GM19238 (cell line): Measurements from ENCODE around the gene TNFRSF14.
A peak's percentile ranks its signal among the peaks of the same experiment; 100 is the strongest.
"Not testable (repeated sequence)": the region's sequence is repeated elsewhere in the genome, so short reads cannot be mapped to it uniquely, and the experiment has no call there.

Experiments
- DNase-seq: peaks from one replicate; pipeline ENCODE4 v3.0.0; 2011; ENCODE audit warnings: low spot score; ENCODE audit not compliant: insufficient read length

TNFRSF14 gene

DNA sequence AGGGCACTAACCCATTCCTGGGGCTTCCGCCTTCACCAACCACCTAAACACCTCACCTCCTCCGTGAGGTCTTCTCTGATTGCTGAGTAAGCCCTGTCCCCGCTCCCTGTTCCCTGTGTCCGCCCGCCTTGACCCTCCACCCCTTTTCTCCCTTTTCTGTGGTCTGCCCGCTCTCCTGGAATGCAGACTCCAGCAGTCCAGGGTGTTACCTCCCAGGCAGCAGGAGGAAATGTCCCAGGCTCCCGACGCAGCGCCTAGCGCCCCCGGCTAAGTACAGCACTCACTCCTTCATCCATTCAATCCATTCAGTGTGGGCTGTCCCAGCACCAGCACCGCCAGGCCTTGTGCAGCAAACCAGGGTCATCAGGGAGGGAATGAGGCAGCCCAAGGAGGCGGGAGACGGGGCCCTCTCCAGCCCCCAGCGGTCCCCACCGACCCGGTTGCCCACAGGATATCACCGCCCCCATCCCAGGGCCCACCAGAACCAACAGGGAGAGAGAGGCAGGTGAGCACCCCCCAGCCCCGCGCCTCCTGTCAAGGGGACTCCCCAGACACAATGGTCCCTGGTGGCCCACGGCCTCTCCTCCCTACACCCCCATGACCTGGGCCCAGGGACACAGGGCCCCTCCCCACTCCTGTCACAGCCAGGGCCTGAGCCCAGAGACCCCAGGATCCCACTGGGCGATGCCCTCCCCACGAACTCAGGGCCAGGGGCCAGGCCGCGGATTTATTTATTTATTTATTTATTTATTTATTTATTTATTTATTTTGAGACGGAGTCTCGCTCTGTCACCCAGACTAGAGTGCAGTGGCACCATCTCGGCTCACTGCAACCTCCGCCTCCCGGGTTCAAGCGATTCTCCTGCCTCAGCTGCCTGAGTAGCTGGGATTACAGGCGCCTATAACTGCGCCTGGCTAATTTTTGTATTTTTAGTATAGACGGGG is 10.2 kb downstream of the TNFRSF14 start:
- DNase-seq: no peak

DNA sequence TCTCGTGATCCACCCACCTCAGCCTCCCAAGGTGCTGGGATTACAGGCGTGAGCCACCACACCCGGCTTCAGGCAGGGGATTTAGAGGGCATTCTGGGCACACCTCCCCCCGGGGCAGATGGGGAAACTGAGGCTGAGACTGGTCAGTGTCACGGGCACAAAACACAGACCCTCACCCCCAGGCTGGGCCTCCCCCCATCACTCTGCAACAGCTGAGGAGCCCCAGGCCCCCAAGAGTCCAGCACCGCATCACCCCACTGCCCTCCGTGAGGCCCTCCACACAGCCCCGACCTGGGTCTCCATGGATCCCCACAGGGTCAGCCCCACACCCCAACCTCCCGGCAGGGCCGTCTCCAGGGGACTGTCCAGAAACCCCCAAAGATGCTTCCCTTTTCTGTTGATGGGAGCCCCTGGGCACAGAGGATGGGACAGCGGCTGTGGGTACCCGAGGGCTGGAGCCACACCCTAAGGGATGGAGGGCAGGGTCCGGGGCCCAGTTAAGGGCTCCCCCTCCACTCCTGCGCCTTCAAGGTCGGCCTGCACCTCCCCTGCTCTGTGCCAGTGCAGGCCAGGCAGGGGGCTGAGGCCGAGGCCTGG is 11.0 kb downstream of the TNFRSF14 start:
- DNase-seq: no peak

DNA sequence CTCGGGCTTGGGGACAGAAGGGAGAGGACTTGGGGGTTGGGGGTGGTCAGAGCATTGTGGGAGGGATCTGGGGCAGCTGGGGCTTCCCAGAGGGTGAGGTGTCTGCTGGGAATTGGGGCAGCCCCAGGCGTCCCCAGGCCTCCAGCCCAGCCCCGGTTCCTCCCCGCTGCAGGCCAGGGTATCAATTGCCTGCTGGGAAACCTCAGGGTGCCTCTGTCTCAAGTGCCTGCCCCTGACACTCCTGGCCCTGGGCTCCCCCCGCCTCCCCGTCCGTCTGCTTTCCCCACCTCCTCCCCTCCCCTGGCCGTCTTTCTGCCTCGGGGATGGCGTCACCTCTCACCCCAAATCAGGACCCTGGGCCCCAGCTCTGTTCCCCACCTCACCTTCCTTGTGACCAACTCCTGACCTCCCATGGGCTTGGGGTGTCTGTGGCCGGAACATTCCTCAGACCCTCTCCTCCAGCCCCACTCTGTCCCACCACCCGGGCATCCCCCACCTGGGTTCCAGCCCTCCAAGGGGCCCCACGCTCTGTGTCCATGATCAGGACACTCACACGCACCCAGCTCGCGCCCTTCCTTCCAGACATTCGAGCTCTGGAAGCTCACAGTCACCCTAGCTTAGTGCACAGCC is 12.1 kb downstream of the TNFRSF14 start:
- not testable (repeated sequence) for DNase-seq

DNA sequence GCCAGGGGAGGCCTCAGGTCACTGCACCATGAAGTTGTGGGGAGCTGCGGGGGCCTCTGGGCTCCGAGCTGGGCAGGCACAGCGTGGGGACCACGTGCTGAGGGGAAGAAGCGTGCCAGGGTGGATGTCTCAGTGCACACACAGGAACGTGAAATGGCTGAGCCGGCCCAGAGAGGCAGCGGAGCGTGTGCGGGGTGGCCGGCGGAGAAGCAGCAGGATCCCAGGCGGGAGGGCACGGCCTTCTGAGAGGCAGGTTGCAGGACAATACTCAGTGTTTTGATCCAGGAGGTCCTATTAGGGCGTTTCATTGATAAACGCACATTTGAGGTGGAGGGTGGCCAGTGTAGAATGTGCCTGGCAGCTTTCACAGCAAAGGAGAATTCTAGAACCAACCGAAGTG is 12.9 kb downstream of the TNFRSF14 start:
- no peak for DNase-seq

DNA sequence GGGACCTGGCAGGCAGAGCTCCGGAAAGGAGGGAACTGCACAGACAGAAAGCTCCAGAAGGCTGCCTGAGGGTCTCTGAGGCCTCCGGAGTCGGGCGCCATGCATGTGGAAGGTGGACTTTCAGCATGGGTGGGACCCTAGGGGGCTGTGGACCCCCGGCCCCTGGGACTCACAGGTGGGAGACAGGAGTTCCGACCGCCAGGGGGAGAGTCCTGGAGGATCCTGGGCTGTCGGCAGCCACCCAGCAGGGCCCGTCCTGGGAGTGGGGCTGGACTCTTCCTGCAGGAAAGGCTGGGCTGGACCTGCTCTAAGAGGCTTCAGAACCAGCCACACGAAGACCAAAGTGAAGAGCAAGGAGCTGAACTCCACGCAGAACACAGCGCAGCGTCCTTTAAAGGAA is 13.5 kb downstream of the TNFRSF14 start:
- not testable (repeated sequence) for DNase-seq

DNA sequence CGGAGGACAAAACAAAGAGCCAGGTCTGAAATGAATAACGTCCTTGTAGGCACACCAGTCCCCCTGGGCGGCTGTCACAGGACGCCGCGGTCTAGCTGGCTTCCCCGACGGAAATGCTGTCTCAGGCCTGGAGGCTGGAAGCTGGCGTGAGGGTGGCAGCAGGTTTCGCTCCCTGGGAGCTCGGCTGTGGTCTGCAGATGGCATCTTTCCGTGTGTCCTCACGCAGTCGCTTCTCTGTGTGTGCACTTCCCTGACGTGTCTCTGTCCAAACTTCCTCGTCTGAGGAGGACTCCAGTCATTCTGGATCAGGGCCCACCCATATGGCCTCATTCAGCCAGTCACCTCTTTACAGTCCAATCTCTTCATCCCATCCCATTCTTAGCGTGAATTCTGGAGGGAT is 14.2 kb downstream of the TNFRSF14 start:
- no peak for DNase-seq

DNA sequence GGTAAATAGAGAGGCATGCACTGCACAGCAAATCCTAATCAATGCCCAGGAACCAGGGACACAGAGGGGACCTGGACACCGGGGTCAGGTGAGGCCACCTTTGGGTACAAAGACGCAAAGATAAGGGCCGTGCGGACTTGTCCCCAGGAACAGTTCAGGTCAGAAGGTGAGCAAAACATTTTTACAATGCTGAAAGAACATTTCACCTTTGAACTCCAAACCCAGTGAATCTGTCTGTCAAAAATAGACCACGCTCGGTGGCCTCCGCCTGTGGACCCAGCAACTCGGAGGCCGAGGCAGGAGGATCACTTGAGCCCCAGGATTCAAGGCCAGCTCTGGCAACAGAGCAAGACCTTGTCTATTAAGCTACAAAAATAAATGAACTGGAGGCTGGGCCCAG is 15.2 kb downstream of the TNFRSF14 start:
- DNase-seq: no peak

DNA sequence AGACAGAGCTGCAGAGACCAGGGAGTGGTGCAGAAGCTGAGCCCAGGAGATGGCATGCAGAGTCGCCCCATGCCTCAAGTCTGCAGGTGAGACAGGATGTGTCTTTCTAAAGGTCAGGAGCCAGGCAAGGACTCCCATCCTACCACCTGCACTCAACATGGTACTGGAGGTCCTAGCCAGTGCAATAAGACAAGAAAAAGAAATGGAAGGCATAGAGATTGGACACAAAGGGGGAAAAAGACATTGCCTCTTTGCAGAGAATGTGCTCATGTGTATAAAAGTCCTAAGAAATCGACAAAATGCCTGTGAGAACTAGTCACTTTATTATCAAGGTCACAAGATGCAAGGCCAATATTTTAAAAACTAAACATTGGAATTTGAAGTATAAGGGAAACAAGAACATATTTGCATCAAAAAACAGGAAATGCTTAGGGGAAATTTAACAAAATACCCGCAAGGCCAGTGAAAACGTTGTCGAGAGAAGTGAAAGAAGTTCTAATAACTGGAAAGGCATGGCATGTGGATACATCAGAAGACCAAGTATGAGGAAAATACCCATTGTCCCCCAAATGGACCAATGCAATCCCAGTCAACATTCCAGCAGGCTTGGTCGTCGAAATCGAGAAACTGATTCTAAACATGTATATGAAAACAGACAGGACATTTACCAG is 17.2 kb downstream of the TNFRSF14 start:
- DNase-seq: no peak

DNA sequence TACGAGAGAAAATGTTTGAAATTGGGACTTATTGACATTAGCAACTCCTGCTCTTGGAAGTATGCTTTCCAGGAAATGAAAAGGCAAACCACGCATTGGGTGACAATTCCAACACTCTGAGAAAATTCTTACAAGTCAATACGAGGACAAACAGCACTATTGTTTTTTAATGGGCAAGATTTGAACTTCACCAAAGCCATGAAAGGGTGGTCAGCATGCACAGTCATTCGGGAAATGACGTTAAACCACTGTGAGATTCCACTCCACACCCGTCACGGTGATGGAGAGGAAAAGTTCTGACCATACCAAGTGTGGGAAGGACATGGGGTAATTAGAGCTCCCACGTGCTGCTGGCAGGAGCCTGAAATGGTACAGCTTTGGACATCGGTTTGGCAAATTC is 18.2 kb downstream of the TNFRSF14 start:
- no peak for DNase-seq

DNA sequence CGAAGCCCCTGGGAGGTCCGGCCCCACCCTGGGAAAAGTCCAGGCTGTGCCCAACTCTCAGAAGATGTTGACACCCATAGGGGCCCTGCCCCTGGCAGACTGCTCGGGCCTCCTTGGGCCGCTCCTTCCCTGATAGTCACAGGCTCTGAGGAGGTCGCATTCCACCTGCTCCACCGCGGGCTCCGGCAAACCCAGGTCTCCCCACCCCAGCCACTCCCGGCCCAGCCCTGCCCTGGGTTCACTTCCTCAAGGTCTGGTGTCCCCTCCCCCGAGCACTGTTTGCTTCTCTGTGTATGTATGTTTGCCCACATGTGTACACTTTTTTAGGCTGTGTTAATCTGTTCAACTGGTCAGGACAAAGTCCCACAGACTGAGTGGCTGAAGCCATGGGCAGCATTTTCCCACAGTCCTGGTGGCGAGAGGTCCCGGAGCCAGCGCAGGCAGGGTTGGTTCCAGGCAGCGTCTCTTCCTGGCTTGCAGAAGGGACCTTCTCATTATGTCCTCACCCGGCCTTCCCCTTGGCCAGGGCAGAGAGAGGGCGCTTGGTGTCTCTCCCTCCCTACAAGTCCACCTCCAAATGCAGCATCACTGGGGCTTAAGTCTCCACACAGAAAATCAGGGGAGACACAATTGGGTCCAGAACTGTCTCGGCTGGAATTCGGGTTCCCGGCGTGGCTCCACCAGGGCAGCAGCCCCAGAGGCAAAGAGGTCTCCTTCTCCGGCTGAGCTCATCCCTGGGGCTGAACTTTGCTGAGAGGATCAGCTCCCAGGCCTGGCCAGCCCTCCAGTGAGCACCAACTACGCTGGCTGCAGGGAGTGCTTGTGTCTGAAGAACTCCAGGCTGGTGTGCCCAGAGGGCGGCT is 19.9 kb downstream of the TNFRSF14 start:
- DNase-seq: no peak

DNA sequence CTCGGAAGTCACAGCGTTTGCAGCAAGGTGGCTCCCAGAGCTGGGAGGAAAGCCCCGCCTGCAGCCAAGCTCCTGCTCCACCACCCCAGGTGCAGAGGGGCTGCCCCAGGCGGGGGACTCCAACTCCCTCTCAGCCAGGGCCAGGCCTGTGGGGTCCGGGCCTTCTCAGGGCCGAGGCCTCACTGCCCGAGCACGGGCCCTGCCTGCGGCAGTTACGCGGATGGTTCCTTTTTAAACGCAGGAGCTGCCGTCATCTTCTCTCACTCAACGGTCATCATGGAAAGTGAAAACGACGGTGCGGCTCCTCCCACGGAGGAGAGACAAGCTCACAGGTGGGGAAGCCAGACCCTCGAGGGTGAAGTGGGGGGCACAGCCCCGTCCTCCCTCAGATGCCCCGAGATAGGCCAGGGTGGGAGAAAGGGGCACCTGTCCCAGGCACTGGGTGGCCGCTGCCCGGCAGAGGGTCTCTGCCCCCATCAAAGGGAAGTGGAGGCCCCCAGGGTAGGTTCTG is 21.4 kb downstream of the TNFRSF14 start:
- not testable (repeated sequence) for DNase-seq

DNA sequence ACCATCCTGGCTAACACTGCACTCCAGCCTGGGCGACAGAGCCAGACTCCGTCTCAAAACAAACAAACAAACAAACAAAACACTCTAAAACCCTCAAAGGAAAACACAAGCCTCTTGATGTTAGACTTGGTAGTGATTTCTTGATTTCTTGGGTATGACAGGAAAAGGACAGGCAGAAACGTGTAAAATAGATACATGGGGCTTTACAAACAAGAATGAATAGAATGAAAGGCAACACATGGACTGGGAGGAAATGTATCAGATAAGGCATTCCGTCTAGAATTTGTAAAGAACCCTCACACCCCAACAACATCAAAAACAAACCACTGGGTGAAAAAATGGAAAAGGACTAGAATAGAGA is 22.6 kb downstream of the TNFRSF14 start:
- DNase-seq: no peak

DNA sequence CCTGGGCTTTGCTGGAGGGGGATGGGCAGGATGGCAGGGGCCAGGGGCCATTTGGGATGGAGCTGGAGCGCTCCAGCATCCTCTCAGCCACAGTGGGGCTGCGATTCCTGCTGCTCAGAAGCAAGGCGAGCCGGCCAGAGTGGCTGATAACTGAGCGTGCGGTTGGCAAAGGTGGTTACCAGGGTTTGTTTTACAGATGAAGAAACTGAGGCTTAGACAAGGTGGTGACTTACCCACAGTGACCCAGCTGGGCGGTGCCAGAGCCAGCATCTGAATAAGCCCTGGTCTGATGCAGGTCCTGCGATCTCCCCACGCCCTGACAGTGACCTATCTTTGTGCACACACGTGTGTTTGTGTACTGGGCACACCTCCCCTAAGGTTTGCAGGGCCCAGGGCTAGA is 24.5 kb downstream of the TNFRSF14 start:
- DNase-seq: no peak

DNA sequence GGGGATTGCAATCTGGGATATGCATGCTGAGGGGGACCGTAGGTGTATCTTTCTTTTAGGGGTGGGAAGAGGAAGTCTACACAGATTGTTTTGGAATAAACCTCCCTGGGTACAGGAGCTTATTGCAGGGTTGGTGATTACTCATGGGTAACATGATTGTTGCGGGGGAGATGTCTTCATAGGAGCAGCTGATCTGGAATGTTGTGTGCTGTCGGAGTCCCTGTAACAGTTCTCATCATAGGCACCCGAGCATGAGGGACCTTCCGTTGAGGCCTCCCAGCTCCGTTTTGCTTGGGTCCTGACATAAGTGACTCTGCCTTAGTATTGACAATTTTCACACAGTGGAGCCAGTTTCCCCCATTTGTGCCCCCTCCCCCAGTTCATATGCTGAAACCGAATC is 26.2 kb downstream of the TNFRSF14 start:
- DNase-seq: no peak

DNA sequence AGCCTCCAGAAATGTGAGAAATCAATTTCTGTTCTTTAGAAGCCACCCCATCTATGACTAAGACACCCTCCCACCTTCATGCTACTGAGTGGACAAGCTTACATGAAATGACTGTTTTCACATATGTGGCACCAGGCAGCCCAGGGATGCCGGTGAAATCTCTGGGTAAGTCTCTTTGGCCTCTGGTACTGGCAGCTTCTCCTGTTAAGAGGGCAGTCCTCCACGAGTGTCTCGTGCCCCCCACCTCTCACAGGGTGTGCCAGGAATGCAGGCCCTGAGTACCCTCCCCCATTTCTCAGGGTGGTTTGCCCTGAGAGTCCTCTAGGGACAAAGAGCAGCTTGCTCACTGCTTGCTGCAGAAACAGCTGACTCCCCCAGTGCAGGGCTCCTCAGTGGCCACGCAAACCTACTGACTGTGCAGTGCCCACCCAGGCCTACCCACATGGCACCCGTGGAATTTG is 27.2 kb downstream of the TNFRSF14 start:
- DNase-seq: no peak

DNA sequence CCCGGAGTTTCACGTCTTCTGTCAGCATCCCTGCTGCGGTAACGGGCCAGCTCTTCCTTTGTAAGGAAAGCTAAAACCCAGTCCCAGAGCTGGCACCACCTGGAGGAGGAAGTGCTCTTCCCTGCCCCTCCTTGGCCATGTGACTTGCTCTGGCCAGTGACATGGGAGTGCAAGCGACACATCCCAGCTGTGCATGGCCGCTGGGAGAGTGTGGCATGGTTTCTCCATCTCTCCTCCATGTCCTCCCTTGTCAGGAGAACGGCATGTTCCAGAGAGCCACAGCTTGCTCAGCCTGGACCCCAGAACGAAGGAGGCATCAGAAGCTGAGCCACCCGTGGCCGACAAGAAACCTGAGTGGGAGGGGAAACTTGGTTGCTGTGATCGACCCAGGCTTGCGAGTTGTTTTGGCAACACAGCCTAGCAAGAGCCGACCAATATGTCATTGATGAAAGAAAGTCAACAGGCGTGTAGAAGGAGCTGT is 27.7 kb downstream of the TNFRSF14 start:
- DNase-seq: no peak

DNA sequence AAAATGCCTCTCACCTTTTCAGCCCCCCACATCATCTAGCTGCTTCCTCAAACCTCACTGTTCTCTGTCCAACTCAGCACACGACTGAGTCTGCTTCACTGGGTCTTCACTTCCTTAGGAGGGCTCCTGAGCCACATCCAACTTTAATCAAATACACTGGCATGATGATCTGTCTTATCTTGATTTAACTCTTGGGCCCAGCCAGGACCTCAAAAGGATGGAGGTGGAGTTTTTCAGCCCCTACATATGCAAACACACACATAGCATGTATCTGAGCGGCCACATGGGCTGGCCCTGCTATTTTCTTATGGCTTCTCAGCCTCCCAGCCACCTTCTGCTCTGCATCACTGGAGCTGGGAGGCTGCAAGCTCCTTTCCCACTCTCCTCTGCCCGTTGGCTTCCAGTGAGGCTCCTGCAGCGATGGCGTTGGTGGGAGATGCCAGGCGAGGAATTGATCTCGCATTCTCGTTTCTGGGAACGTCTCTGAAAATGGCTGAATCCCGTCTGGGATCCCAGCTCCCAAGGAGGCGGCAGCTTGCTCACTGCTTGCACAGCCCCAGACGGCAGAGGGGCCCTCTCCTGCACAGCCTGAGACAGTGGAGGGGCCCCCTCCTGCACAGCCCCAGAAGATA is 28.6 kb downstream of the TNFRSF14 start:
- no peak for DNase-seq

DNA sequence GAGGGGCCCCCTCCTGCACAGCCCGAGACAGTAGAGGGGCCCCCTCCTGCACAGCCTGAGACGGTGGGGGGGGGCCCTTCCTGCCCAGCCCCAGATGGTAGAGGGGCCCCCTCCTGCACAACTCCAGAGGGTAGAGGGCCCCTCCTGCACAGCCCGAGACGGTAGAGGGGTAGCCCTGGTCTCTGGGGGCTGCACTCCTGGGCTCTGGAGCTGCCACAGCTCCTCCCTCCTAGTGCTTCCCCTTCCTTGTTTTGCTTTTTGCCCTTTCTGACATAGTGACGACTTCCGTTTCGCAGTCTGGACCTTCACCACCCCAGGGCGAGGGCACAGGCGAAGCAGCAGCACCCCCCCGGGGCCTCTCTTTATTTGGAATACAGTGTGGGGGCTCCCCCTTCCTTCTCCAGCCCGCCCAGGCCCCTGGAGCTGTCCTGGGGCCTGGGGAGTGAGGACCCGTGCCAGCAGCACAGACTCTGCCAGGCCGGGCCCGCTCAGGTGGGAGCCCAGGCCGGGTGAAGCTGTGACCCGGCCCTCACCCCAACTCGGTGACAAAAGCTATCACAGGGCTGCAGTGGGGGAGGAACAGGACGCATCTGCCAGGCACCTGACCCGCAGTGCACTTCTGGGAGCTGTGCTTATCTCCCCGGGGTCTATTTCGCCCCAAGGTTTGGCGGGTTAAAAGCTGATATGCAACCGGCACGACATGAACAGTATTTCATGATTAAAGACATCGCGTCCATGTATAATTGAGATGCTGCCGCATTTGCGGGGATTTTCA is 29.3 kb downstream of the TNFRSF14 start:
- DNase-seq: peak; percentile 81
